ENCODE measurements around the gene NOC3L.

GRCh38 chr10:94324609-94325233, 38.0 kb downstream of the NOC3L start:
- TF ChIP-seq CTCF (IDR thresholded peaks at IDR 0.05) (no peak), POLR2A (IDR thresholded peaks at IDR 0.05) (no peak)
